SU-DHL-6 (cell line): ENCODE results near the gene TACR1.

ENCODE experiments used
- EZH2phosphoT487 ChIP-seq: fragments of 200-600 bp; sonication (generic), shearing (Covaris generic); conservative IDR thresholded peaks from 2 replicates; pipeline ENCODE4 v1.6.1; 2018; ENCODE audit warnings: mild to moderate bottlenecking, antibody characterized with exemption, low read length, moderate library complexity, mixed read lengths
- TF ChIP-seq, protein P1 (sequence below): fragments of 200-600 bp; sonication (generic); IDR thresholded peaks from one replicate; pipeline ENCODE4 v1.5.1; 2017; ENCODE audit warnings: antibody characterized with exemption, mild to moderate bottlenecking, low read length, moderate library complexity; ENCODE audit not compliant: insufficient read depth, poor library complexity, severe bottlenecking

DNA sequence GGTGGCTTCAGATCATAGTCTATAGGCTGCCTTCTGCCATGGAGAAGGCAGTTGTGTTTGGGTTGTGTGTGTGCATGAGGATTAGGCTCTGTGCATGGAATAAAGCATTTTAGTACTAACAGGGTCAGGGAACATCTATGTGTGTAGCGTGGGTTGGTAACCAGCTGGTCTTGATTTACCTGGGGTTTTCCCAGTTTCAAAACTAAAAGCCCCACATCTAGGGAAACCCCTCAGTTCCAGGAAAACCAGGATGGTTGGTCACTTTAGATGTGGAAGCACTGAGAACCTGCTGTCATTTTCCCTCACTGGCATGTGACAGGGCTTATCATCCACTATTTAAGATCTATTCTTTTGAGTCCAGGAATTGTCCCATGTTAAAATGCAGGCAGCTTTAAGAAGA is 124.6 kb downstream of the TACR1 start:
- TF ChIP-seq, protein P1, sequence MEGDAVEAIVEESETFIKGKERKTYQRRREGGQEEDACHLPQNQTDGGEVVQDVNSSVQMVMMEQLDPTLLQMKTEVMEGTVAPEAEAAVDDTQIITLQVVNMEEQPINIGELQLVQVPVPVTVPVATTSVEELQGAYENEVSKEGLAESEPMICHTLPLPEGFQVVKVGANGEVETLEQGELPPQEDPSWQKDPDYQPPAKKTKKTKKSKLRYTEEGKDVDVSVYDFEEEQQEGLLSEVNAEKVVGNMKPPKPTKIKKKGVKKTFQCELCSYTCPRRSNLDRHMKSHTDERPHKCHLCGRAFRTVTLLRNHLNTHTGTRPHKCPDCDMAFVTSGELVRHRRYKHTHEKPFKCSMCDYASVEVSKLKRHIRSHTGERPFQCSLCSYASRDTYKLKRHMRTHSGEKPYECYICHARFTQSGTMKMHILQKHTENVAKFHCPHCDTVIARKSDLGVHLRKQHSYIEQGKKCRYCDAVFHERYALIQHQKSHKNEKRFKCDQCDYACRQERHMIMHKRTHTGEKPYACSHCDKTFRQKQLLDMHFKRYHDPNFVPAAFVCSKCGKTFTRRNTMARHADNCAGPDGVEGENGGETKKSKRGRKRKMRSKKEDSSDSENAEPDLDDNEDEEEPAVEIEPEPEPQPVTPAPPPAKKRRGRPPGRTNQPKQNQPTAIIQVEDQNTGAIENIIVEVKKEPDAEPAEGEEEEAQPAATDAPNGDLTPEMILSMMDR: no peak
- TF ChIP-seq EZH2phosphoT487: no peak
